SK-N-SH (cell line): ENCODE measurements around the gene REXO2. TPM values are rescaled to one million over a fixed set of nuclear protein-coding genes. Genes with fewer than 3 reads are reported as not detected.

Experiments used
- polyA plus RNA-seq, 3 experiments: library from polyadenylated mRNA; depleted of rRNA; stranded (reverse); fragments of >200 nt; gene quantifications; 2 replicates each; pipeline ENCODE4 v1.2.3, GENCODE V29; 2012

REXO2 gene
- polyA plus RNA-seq, 1 of the 3 experiments (the other 2 are of a cell fraction) = 419 TPM

Other genes with a start within 250 kb of the REXO2 start
- gene NNMT, start 143.1 kb upstream of the REXO2 start, polyA plus RNA-seq (2012; rRNA removed) = 84.6 and 106 TPM in 2 replicates
- gene C11orf71, start 39.0 kb upstream of the REXO2 start, polyA plus RNA-seq (2012; rRNA removed) = 7.8 and 8.4 TPM in 2 replicates
- 19.5 and 22.4 TPM in 2 replicates for gene RBM7, start 38.8 kb upstream of the REXO2 start, polyA plus RNA-seq (2012; rRNA removed)
- not detected in 2 replicates for gene NXPE1, start 120.4 kb downstream of the REXO2 start, polyA plus RNA-seq (2012; rRNA removed)
- gene NXPE4, start 156.3 kb downstream of the REXO2 start, polyA plus RNA-seq (2012; rRNA removed) = not detected in 2 replicates
- gene NXPE2, start 239.1 kb downstream of the REXO2 start, polyA plus RNA-seq (2012; rRNA removed) = not detected in 2 replicates